Coronary artery (tissue), 2 donors: ENCODE measurements around the gene PRSS58.

Source experiments
- DNase-seq: peaks from one replicate; pipeline ENCODE4 v3.0.0-alpha.2; 2017; ENCODE audit warnings: low spot score
- H3K27ac ChIP-seq, 2 donors: fragments of 200-600 bp; sonication (generic); one replicate each; pipeline ENCODE4 v1.5.1; 2016 to 2019
- H3K4me3 ChIP-seq: fragments of 200-600 bp; sonication (generic); 2 replicates; pipeline ENCODE4 v1.5.1; 2016; ENCODE audit warnings: mild to moderate bottlenecking, moderate library complexity
- CTCF ChIP-seq: fragments of 200-600 bp; sonication (generic); IDR thresholded peaks from one replicate; pipeline ENCODE4 v1.5.1; 2019; ENCODE audit warnings: antibody characterized with exemption

PRSS58 gene

GRCh38 chr7:142299237-142299781 is 41.5 kb upstream of the PRSS58 start:
- no peak overlapping the region for H3K4me3 ChIP-seq
- DNase-seq = no peak
- H3K27ac ChIP-seq = no peak overlapping the region
- TF ChIP-seq CTCF = no peak

GRCh38 chr7:142298627-142299026 is 40.8 kb upstream of the PRSS58 start:
- no peak for DNase-seq
- H3K27ac ChIP-seq = no peak overlapping the region
- H3K4me3 ChIP-seq = no peak overlapping the region
- no peak for TF ChIP-seq CTCF

- Histone ChIP-seq H3K27ac (no peak overlapping the region), H3K4me3 (no peak overlapping the region)
- no peak for DNase-seq
- TF ChIP-seq CTCF = no peak
Measured at GRCh38 chr7:142298009-142298408, 40.2 kb upstream of the PRSS58 start.

- no peak for TF ChIP-seq CTCF
- DNase-seq = no peak
- H3K27ac ChIP-seq = no peak overlapping the region
- H3K4me3 ChIP-seq = no peak overlapping the region
Measured at GRCh38 chr7:142280263-142280662, 22.4 kb upstream of the PRSS58 start.

GRCh38 chr7:142279601-142280000 is 21.7 kb upstream of the PRSS58 start:
- H3K27ac ChIP-seq = no peak overlapping the region
- no peak overlapping the region for H3K4me3 ChIP-seq
- no peak for TF ChIP-seq CTCF
- no peak for DNase-seq

GRCh38 chr7:142275028-142275427 is 17.2 kb upstream of the PRSS58 start:
- no peak for TF ChIP-seq CTCF
- DNase-seq = no peak
- Histone ChIP-seq H3K27ac (no peak overlapping the region), H3K4me3 (no peak overlapping the region)

GRCh38 chr7:142272841-142273240 is 15.0 kb upstream of the PRSS58 start:
- no peak for DNase-seq
- no peak overlapping the region for H3K27ac ChIP-seq
- TF ChIP-seq CTCF = no peak
- H3K4me3 ChIP-seq = no peak overlapping the region
